HCT116 (cell line): ENCODE results near the gene CD163. TPM values are rescaled to one million over a fixed set of nuclear protein-coding genes. Genes with fewer than 3 reads are reported as not detected.

Source experiments
- ATAC-seq: fragments of 200-7000 bp; cut with Tn5 transposase; 2 replicates; pipeline ENCODE4 v1.9.1; 2020; ENCODE audit warnings: mild to moderate bottlenecking, moderate library complexity
- BruUV-seq: library from RNA; stranded (reverse); fragments of 400-500 nt; replicated peaks from 2 replicates; lab custom pipeline; 2021; lab: Mats Ljungman, UMichigan
- CTCF ChIA-PET: fragments of 300-600 bp; sonication (Branson Sonifier 250); formaldehyde crosslinking; loops from one replicate; lab custom pipeline; 2021; ENCODE audit warnings: antibody characterized with exemption; lab: Charles Lee
- POLR2A ChIA-PET: fragments of 300-600, 350-600 bp; sonication (Branson Sonifier 250); formaldehyde crosslinking; loops from one replicate; lab custom pipeline; 2021; ENCODE audit warnings: antibody characterized with exemption; lab: Charles Lee
- RAD21 ChIA-PET, 2 experiments: fragments of 300-600 bp; sonication (Branson Sonifier 250); formaldehyde crosslinking; loops; one replicate each; lab custom pipeline; 2023; ENCODE audit warnings: low total read pairs in 2 of 2; ENCODE audit not compliant: uncharacterized antibody in 2 of 2, unreplicated experiment in 2 of 2, low non-redundant PET in 1 of 2; lab: Charles Lee
- DNase-seq: peaks from one replicate; pipeline ENCODE4 v3.0.0-alpha.2; 2010; ENCODE audit warnings: low read depth, low spot score
- H2AFZ ChIP-seq: fragments of 200-600 bp; shearing (Covaris generic), sonication (generic); 2 replicates; pipeline ENCODE4 v1.6.1; 2017; ENCODE audit warnings: low read depth, mixed run types, mixed read lengths, antibody characterized with exemption, low read length; ENCODE audit not compliant: poor library complexity, severe bottlenecking
- H3K27ac ChIP-seq: 2 replicates; pipeline ENCODE4 v1.5.1; 2012; ENCODE audit warnings: low read depth, low read length
- H3K27me3 ChIP-seq: fragments of 200-600 bp; sonication (generic); 2 replicates; pipeline ENCODE4 v1.6.1; 2016; ENCODE audit warnings: mixed run types, low read length, mixed read lengths; ENCODE audit not compliant: insufficient read depth
- H3K36me3 ChIP-seq, 2 experiments: fragments of 200-500 bp in 1 of 2; fragments of 200-600 bp in 1 of 2; sonication (Bioruptor generic) in 1 of 2; sonication (generic) in 1 of 2; 2 replicates each; pipeline versions ENCODE4 v1.5.1 to v1.6.1; 2014 to 2016; ENCODE audit warnings: low read length in 2 of 2, inconsistent platforms in 1 of 2, mixed read lengths in 1 of 2, mixed run types in 1 of 2; ENCODE audit not compliant: insufficient read depth in 2 of 2, control insufficient read depth in 1 of 2
- H3K4me1 ChIP-seq, 2 experiments: fragments of 200-600 bp in 1 of 2; sonication (generic) in 1 of 2; 2 replicates each; pipeline versions ENCODE4 v1.5.1 to v1.6.1; 2012 to 2017; ENCODE audit warnings: low read length in 2 of 2, inconsistent platforms in 1 of 2, mild to moderate bottlenecking in 1 of 2, mixed read lengths in 1 of 2, mixed run types in 1 of 2, moderate library complexity in 1 of 2; ENCODE audit not compliant: insufficient read depth in 2 of 2, control insufficient read depth in 1 of 2
- H3K4me2 ChIP-seq: fragments of 200-600 bp; sonication (generic); 2 replicates; pipeline ENCODE4 v1.6.1; 2017; ENCODE audit warnings: mixed run types, low read length, mixed read lengths
- H3K4me3 ChIP-seq, 2 experiments: fragments of 200-600 bp in 1 of 2; sonication (generic) in 1 of 2; replicated peaks in 1 of 2; 2 replicates each; pipeline ENCODE4 v1.5.1; 2011 to 2016; ENCODE audit warnings: low read length in 2 of 2, control low read depth in 1 of 2, low read depth in 1 of 2, mild to moderate bottlenecking in 1 of 2, mixed read lengths in 1 of 2, mixed run types in 1 of 2
- H3K79me2 ChIP-seq: fragments of 200-600 bp; sonication (generic); 2 replicates; pipeline ENCODE4 v1.6.1; 2017; ENCODE audit warnings: mild to moderate bottlenecking, mixed run types, low read length, moderate library complexity, mixed read lengths; ENCODE audit not compliant: insufficient read depth
- H3K9ac ChIP-seq: fragments of 200-600 bp; sonication (generic); 2 replicates; pipeline ENCODE4 v1.6.1; 2016; ENCODE audit warnings: low read length, mixed read lengths
- H3K9me2 ChIP-seq: fragments of 200-600 bp; sonication (generic), shearing (Covaris generic); 2 replicates; pipeline ENCODE4 v1.6.1; 2017; ENCODE audit warnings: mixed run types, mild to moderate bottlenecking, moderate library complexity; ENCODE audit not compliant: insufficient read depth
- H3K9me3 ChIP-seq, 2 experiments: fragments of 200-500 bp in 1 of 2; fragments of 200-600 bp in 1 of 2; sonication (Bioruptor generic) in 1 of 2; sonication (generic) in 1 of 2; 2 replicates each; pipeline ENCODE4 v1.6.1; 2014 to 2017; ENCODE audit warnings: low read length in 2 of 2, mixed read lengths in 2 of 2, inconsistent platforms in 1 of 2, low read depth in 1 of 2, mild to moderate bottlenecking in 1 of 2, mixed run types in 1 of 2, moderate library complexity in 1 of 2; ENCODE audit not compliant: control insufficient read depth in 1 of 2, insufficient read depth in 1 of 2
- H4K20me1 ChIP-seq: fragments of 200-600 bp; sonication (generic), shearing (Covaris generic); 2 replicates; pipeline ENCODE4 v1.6.1; 2017; ENCODE audit warnings: mixed run types, mild to moderate bottlenecking, moderate library complexity; ENCODE audit not compliant: insufficient read depth
- ATF3 ChIP-seq: IDR thresholded peaks from 2 replicates; pipeline ENCODE4 v1.6.1; 2012
- CBX3 ChIP-seq: IDR thresholded peaks from 2 replicates; pipeline ENCODE4 v1.6.1; 2012; ENCODE audit warnings: low read depth
- CEBPB ChIP-seq: IDR thresholded peaks from 2 replicates; pipeline ENCODE4 v1.6.1; 2012; ENCODE audit warnings: low read depth
- CTCF ChIP-seq, 3 experiments: fragments of 200-600 bp in 1 of 3; sonication (generic) in 1 of 3; IDR thresholded peaks in 2 of 3; conservative IDR thresholded peaks in 1 of 3; 2 replicates each; pipeline ENCODE4 v1.5.1; 2012 to 2017; ENCODE audit warnings: low read depth in 2 of 3, low read length in 2 of 3, antibody characterized with exemption in 1 of 3, borderline replicate concordance in 1 of 3, control low read depth in 1 of 3, mild to moderate bottlenecking in 1 of 3, mixed read lengths in 1 of 3, mixed run types in 1 of 3, moderate library complexity in 1 of 3; ENCODE audit not compliant: insufficient read depth in 1 of 3
- EGR1 ChIP-seq: IDR thresholded peaks from 2 replicates; pipeline ENCODE4 v1.6.1; 2012; ENCODE audit warnings: low read depth
- ELF1 ChIP-seq: IDR thresholded peaks from 2 replicates; pipeline ENCODE4 v1.6.1; 2012; ENCODE audit warnings: low read depth, borderline replicate concordance
- EZH2 ChIP-seq: fragments of 200-600 bp; sonication (generic); IDR thresholded peaks from 2 replicates; pipeline ENCODE4 v1.6.1; 2017; ENCODE audit warnings: antibody characterized with exemption, mixed run types
- FOSL1 ChIP-seq: IDR thresholded peaks from 2 replicates; pipeline ENCODE4 v1.6.1; 2012; ENCODE audit warnings: low read depth
- JUND ChIP-seq: IDR thresholded peaks from 2 replicates; pipeline ENCODE4 v1.6.1; 2012
- MAX ChIP-seq: IDR thresholded peaks from 2 replicates; pipeline ENCODE4 v1.6.1; 2012
- POLR2A ChIP-seq: IDR thresholded peaks from 2 replicates; pipeline ENCODE4 v1.7.0; 2011; ENCODE audit warnings: borderline replicate concordance; ENCODE audit not compliant: insufficient read depth, insufficient read length; ENCODE audit errors: extremely low read depth
- POLR2AphosphoS5 ChIP-seq: IDR thresholded peaks from 2 replicates; pipeline ENCODE4 v1.6.1; 2011; ENCODE audit warnings: mild to moderate bottlenecking, low read depth, low read length, moderate library complexity
- REST ChIP-seq: IDR thresholded peaks from 2 replicates; pipeline ENCODE4 v1.6.1; 2012; ENCODE audit warnings: low read depth
- SIN3A ChIP-seq: IDR thresholded peaks from 2 replicates; pipeline ENCODE4 v1.6.1; 2012; ENCODE audit warnings: low read depth
- SP1 ChIP-seq: IDR thresholded peaks from 2 replicates; pipeline ENCODE4 v1.6.1; 2012; ENCODE audit warnings: low read depth
- SRF ChIP-seq: IDR thresholded peaks from 2 replicates; pipeline ENCODE4 v1.6.1; 2012; ENCODE audit warnings: low read depth
- TCF7L2 ChIP-seq: IDR thresholded peaks from 2 replicates; pipeline ENCODE4 v1.7.0; 2011; ENCODE audit warnings: borderline replicate concordance, inconsistent platforms; ENCODE audit not compliant: insufficient read depth, insufficient read length; ENCODE audit errors: extremely low read depth
- ZBTB33 ChIP-seq: IDR thresholded peaks from 2 replicates; pipeline ENCODE4 v1.6.1; 2011; ENCODE audit warnings: mild to moderate bottlenecking, low read length, moderate library complexity; ENCODE audit not compliant: insufficient replicate concordance; ENCODE audit errors: extremely low read depth
- ZFX ChIP-seq: fragments of 450-650 bp; IDR thresholded peaks from 2 replicates; pipeline ENCODE4 v1.6.1; 2017
- ZNF274 ChIP-seq: fragments of 200-500 bp; sonication (Bioruptor generic); IDR thresholded peaks from 2 replicates; pipeline ENCODE4 v1.6.1; 2014; ENCODE audit warnings: mild to moderate bottlenecking, low read depth, low read length, inconsistent platforms
- intact Hi-C: fragments of 100-400 bp; cut with micrococcal nuclease; formaldehyde crosslinking; loops from 2 replicates; pipeline ENCODE4 v1.10.0; 2022
- total RNA-seq: library from RNA; stranded (reverse); gene quantifications from one replicate; pipeline ENCODE4 v1.2.1, GENCODE V29; 2021; ENCODE audit not compliant: unreplicated experiment

Gene CD163
- total RNA-seq, 1 experiment from 2014 or later: 1.4 TPM

- H4K20me1 ChIP-seq: no peaks in the 10 kb centered on the region
- ChIA-PET RAD21 (no interaction called here), POLR2A (no interaction called here), CTCF (no interaction called here)
- no peak for TF ChIP-seq CBX3
- TF ChIP-seq ATF3: no peak
- no peak for TF ChIP-seq MAX
- no peak for TF ChIP-seq SIN3A
- no peak for TF ChIP-seq ZBTB33
- no peak for TF ChIP-seq EZH2
- TF ChIP-seq ZNF274: no peak
- no peak for TF ChIP-seq POLR2A
- no peak for TF ChIP-seq POLR2AphosphoS5
- no peak for TF ChIP-seq ZFX
- TF ChIP-seq EGR1: no peak
- no peak for TF ChIP-seq FOSL1
- no peak for TF ChIP-seq ELF1
- no peak for TF ChIP-seq CTCF (IDR thresholded peaks at IDR 0.05 in 2 of 3, conservative IDR thresholded peaks at IDR 0.05 in 1 of 3; ENCODE audit: borderline replicate concordance in 1 of 3, insufficient read depth in 1 of 3, low read depth in 2 of 3, low read length in 2 of 3)
- no peak for TF ChIP-seq CEBPB
- TF ChIP-seq SRF: no peak
- no peak for TF ChIP-seq SP1
- no peak for TF ChIP-seq TCF7L2
- TF ChIP-seq JUND: no peak
- no peak for TF ChIP-seq REST
- no peaks in the 10 kb centered on the region for H3K4me1 ChIP-seq
- H3K4me3 ChIP-seq: no peak overlapping the region
- intact Hi-C loops: no loop called here
- H2AFZ ChIP-seq: no peak overlapping the region
- H3K27ac ChIP-seq: no peak overlapping the region
- no peaks in the 10 kb centered on the region for H3K27me3 ChIP-seq
- H3K79me2 ChIP-seq: no peaks in the 10 kb centered on the region
- H3K36me3 ChIP-seq: no peaks in the 10 kb centered on the region
- BruUV-seq: no TSS peak
- no peak for DNase-seq
- H3K4me2 ChIP-seq: no peak overlapping the region
- H3K9ac ChIP-seq: no peak overlapping the region
- no peak for ATAC-seq
- H3K9me2 ChIP-seq: no peaks in the 10 kb centered on the region
- no peaks in the 10 kb centered on the region for H3K9me3 ChIP-seq
These were observed 39.2 kb upstream of the CD163 start for GRCh38 chr12:7542813-7543212.
